GM23338 (cell line): ENCODE measurements around the gene MYO3B. TPM values are rescaled to one million over a fixed set of nuclear protein-coding genes. Genes with fewer than 3 reads are reported as not detected.

ENCODE experiments used
- ATAC-seq: fragments of 200-7000 bp; cut with Tn5 transposase; 3 replicates; pipeline ENCODE4 v1.9.1; 2020
- DNase-seq: peaks from one replicate; pipeline ENCODE4 v3.0.0-alpha.2; 2015; ENCODE audit warnings: low spot score
- H2AFZ ChIP-seq: fragments of 200-600 bp; sonication (generic); 2 replicates; pipeline ENCODE4 v1.8.0; 2016; ENCODE audit warnings: antibody characterized with exemption, mild to moderate bottlenecking, moderate library complexity
- H3F3A ChIP-seq: fragments of 200-600 bp; sonication (generic); replicated peaks from 2 replicates; pipeline ENCODE4 v1.8.0; 2017; ENCODE audit warnings: antibody characterized with exemption, mixed run types, low read depth
- H3K27ac ChIP-seq: fragments of 200-600 bp; sonication (generic); 2 replicates; pipeline ENCODE4 v1.6.1; 2016; ENCODE audit warnings: low read depth
- H3K27me3 ChIP-seq: fragments of 200-600 bp; sonication (generic); 2 replicates; pipeline ENCODE4 v1.8.0; 2016; ENCODE audit warnings: mild to moderate bottlenecking, mixed run types, moderate library complexity; ENCODE audit not compliant: insufficient read depth
- H3K36me3 ChIP-seq: fragments of 200-600 bp; sonication (generic); 2 replicates; pipeline ENCODE4 v1.8.0; 2016; ENCODE audit warnings: mild to moderate bottlenecking; ENCODE audit not compliant: insufficient read depth
- H3K4me1 ChIP-seq: fragments of 200-600 bp; sonication (generic); 2 replicates; pipeline ENCODE4 v1.8.0; 2016; ENCODE audit warnings: mild to moderate bottlenecking, moderate library complexity; ENCODE audit not compliant: insufficient read depth
- H3K4me2 ChIP-seq: fragments of 200-600 bp; sonication (generic); 2 replicates; pipeline ENCODE4 v1.7.1; 2017; ENCODE audit warnings: mixed run types
- H3K4me3 ChIP-seq: fragments of 200-600 bp; sonication (generic); 2 replicates; pipeline ENCODE4 v1.6.1; 2016; ENCODE audit warnings: mixed run types
- H3K79me2 ChIP-seq: fragments of 200-600 bp; sonication (generic); replicated peaks from 2 replicates; pipeline ENCODE4 v1.8.0; 2017; ENCODE audit warnings: mild to moderate bottlenecking; ENCODE audit not compliant: insufficient read depth
- H3K9me2 ChIP-seq: fragments of 200-600 bp; sonication (generic); 2 replicates; pipeline ENCODE4 v1.8.0; 2017; ENCODE audit not compliant: insufficient read depth
- H4K20me1 ChIP-seq: fragments of 200-600 bp; sonication (generic); replicated peaks from 2 replicates; pipeline ENCODE4 v1.8.0; 2017; ENCODE audit warnings: mild to moderate bottlenecking; ENCODE audit not compliant: insufficient read depth
- H3K27ac Mint-ChIP-seq: 2 replicates; pipeline ENCODE4 v1.8.0; 2020; ENCODE audit warnings: inconsistent platforms, mild to moderate bottlenecking, moderate library complexity, mixed read lengths
- H3K27me3 Mint-ChIP-seq: 3 replicates; pipeline ENCODE4 v1.8.0; 2022; ENCODE audit warnings: low read depth, mild to moderate bottlenecking, moderate library complexity, mixed read lengths, inconsistent platforms; ENCODE audit not compliant: insufficient read depth, poor library complexity
- H3K36me3 Mint-ChIP-seq: 3 replicates; pipeline ENCODE4 v1.8.0; 2021; ENCODE audit warnings: low read depth, mild to moderate bottlenecking, inconsistent platforms, moderate library complexity, mixed read lengths
- H3K4me1 Mint-ChIP-seq: 3 replicates; pipeline ENCODE4 v1.8.0; 2020; ENCODE audit warnings: mild to moderate bottlenecking, inconsistent platforms, mixed read lengths
- H3K4me3 Mint-ChIP-seq: 3 replicates; pipeline ENCODE4 v1.8.0; 2021; ENCODE audit warnings: moderate library complexity, mild to moderate bottlenecking, inconsistent platforms, mixed read lengths
- H3K9me3 Mint-ChIP-seq: 3 replicates; pipeline ENCODE4 v1.8.0; 2020; ENCODE audit warnings: moderate library complexity, mild to moderate bottlenecking, inconsistent platforms, mixed read lengths
- CREB1 ChIP-seq: fragments of 250-450 bp; sonication (Bioruptor Pico); IDR thresholded peaks from 2 replicates; pipeline ENCODE4 v1.5.0; 2020; ENCODE audit warnings: low read depth, mild to moderate bottlenecking, moderate library complexity
- EZH2phosphoT487 ChIP-seq: fragments of 200-600 bp; sonication (generic); IDR thresholded peaks from one replicate; pipeline ENCODE4 v1.8.1; 2018; ENCODE audit warnings: antibody characterized with exemption; ENCODE audit not compliant: unreplicated experiment
- JUNB ChIP-seq: IDR thresholded peaks from one replicate; pipeline ENCODE4 v1.6.1; 2016; ENCODE audit warnings: antibody characterized with exemption; ENCODE audit not compliant: unreplicated experiment
- NANOG ChIP-seq: IDR thresholded peaks from 2 replicates; pipeline ENCODE4 v1.6.1; 2016; ENCODE audit warnings: antibody characterized with exemption, borderline replicate concordance
- STAT1 ChIP-seq: IDR thresholded peaks from one replicate; pipeline ENCODE4 v1.6.1; 2016; ENCODE audit warnings: antibody characterized with exemption; ENCODE audit not compliant: unreplicated experiment
- ZNF331 ChIP-seq: fragments of 250-450 bp; sonication (Bioruptor Pico); IDR thresholded peaks from 2 replicates; pipeline ENCODE4 v1.5.0; 2020; ENCODE audit warnings: low read depth, mild to moderate bottlenecking, moderate library complexity
- polyA plus RNA-seq: library from polyadenylated mRNA; unstranded; fragments of >200 nt; fragmentation: Nextera tagmentation; extraction: Ambion mirVana; gene quantifications from 2 replicates; pipeline ENCODE4 v1.2.1, GENCODE V29; 2016
- total RNA-seq: library from RNA; depleted of rRNA; stranded (reverse); fragments of >200 nt; shearing (Covaris generic); gene quantifications from 2 replicates; pipeline ENCODE4 v1.2.3, GENCODE V29; 2014
- TF ChIP-seq, protein P1 (sequence below): IDR thresholded peaks from 2 replicates; pipeline ENCODE4 v1.6.1; 2016; ENCODE audit warnings: antibody characterized with exemption

The MYO3B gene
- total and polyA plus RNA-seq, 2 experiments from 2014 or later, result 0.42 TPM; not detected in 1

DNA sequence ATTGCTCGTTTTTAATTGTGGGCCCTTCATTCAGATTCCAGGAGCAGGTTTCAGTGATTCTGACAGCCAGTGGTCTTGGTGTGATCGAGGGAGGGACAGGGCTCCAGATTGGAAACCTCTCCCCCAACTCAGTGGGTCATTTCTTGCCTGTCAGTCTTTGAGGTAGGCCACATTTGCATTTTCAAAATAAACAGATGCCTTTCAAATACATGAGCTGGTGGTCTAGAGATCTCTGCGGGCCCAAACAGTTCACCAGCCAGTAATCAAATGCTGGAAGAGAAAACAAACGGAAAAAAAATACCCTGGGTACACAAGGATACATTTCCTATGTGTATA, 326.8 kb downstream of the MYO3B start:
- Histone ChIP-seq H3K27me3 (no peaks in the 10 kb centered on the region; the same call in 1 of the 2 replicates), H4K20me1 (no peaks in the 10 kb centered on the region), H3K79me2 (no peaks in the 10 kb centered on the region), H3K27ac (peak overlapping the region; percentile 45; the same call in 1 of the 2 replicates), H3F3A (peaks cover 10% of the 10 kb centered on the region; the same call in 1 of the 2 replicates), H3K36me3 (no peaks in the 10 kb centered on the region), H3K4me1 (peaks cover 65% of the 10 kb centered on the region), H3K4me3 (peak overlapping the region; percentile 23), H3K9me2 (no peaks in the 10 kb centered on the region), H3K4me2 (peak overlapping the region; percentile 73), H2AFZ (peak overlapping the region; percentile 19; the same call in 1 of the 2 replicates)
- peak overlapping the region; percentile 9; the same call in 1 of the 3 replicates for H3K4me3 Mint-ChIP-seq
- no peak overlapping the region for H3K27ac Mint-ChIP-seq
- H3K9me3 Mint-ChIP-seq, result no peaks in the 10 kb centered on the region
- no peak for DNase-seq
- TF ChIP-seq, protein P1, sequence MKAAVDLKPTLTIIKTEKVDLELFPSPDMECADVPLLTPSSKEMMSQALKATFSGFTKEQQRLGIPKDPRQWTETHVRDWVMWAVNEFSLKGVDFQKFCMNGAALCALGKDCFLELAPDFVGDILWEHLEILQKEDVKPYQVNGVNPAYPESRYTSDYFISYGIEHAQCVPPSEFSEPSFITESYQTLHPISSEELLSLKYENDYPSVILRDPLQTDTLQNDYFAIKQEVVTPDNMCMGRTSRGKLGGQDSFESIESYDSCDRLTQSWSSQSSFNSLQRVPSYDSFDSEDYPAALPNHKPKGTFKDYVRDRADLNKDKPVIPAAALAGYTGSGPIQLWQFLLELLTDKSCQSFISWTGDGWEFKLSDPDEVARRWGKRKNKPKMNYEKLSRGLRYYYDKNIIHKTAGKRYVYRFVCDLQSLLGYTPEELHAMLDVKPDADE, result no peak
- H3K4me1 Mint-ChIP-seq, result peaks cover 64% of the 10 kb centered on the region
- H3K27me3 Mint-ChIP-seq, result peaks cover 6% of the 10 kb centered on the region
- ATAC-seq, result no peak; the same call in 2 of the 3 replicates
- H3K36me3 Mint-ChIP-seq, result no peaks in the 10 kb centered on the region

DNA sequence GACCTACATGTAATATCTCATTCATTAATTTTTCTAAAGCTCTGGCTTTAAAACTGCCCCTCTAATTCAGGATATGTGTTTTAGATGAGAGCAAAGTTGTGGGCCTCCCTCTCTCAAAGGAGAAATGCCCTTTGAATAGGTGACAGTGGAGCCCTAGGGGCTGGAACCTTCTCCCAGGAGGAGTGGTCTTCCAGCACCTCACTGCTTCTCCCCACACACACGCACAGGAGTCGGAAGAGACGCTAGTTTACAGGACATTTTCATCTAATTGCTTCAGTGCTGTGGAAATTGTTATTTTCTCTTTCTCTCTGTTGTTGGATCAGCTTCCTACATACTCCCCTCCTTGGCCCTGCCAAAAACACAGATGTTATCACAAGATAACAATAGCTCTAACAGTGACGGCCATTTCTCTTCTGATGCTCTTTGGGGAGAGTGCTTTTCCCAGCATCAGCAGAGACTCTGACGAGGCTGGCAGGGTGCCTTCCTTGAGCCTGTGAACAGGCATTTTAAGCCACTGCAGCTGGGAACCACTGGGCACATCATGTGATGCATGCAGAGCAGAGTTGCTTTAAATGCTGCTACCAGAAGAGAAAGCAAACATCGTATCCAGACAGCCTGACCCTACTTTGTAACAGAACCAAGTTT, 327.8 kb downstream of the MYO3B start:
- no peak overlapping the region for H3K4me3 ChIP-seq
- peak overlapping the region; percentile 63; the same call in 1 of the 2 replicates for H2AFZ ChIP-seq
- DNase-seq, result peak; percentile 27
- H3K27ac ChIP-seq, result no peak overlapping the region
- H3K9me2 ChIP-seq, result no peaks in the 10 kb centered on the region
- Mint-ChIP-seq H3K9me3 (no peaks in the 10 kb centered on the region), H3K4me1 (peaks cover 55% of the 10 kb centered on the region), H3K27ac (no peak overlapping the region; the same call in 1 of the 2 replicates), H3K27me3 (peaks cover 6% of the 10 kb centered on the region), H3K36me3 (no peaks in the 10 kb centered on the region), H3K4me3 (peak overlapping the region; percentile 25; the same call in 1 of the 3 replicates)
- peaks cover 10% of the 10 kb centered on the region; the same call in 1 of the 2 replicates for H3F3A ChIP-seq
- TF ChIP-seq, protein P1, result no peak
- no peak for TF ChIP-seq JUNB
- H3K4me2 ChIP-seq, result peak overlapping the region; percentile 73
- H3K79me2 ChIP-seq, result no peaks in the 10 kb centered on the region
- no peaks in the 10 kb centered on the region for H4K20me1 ChIP-seq
- H3K36me3 ChIP-seq, result no peaks in the 10 kb centered on the region
- peak; percentile 31 for ATAC-seq
- H3K4me1 ChIP-seq, result peaks cover 56% of the 10 kb centered on the region
- no peaks in the 10 kb centered on the region; the same call in 1 of the 2 replicates for H3K27me3 ChIP-seq

DNA sequence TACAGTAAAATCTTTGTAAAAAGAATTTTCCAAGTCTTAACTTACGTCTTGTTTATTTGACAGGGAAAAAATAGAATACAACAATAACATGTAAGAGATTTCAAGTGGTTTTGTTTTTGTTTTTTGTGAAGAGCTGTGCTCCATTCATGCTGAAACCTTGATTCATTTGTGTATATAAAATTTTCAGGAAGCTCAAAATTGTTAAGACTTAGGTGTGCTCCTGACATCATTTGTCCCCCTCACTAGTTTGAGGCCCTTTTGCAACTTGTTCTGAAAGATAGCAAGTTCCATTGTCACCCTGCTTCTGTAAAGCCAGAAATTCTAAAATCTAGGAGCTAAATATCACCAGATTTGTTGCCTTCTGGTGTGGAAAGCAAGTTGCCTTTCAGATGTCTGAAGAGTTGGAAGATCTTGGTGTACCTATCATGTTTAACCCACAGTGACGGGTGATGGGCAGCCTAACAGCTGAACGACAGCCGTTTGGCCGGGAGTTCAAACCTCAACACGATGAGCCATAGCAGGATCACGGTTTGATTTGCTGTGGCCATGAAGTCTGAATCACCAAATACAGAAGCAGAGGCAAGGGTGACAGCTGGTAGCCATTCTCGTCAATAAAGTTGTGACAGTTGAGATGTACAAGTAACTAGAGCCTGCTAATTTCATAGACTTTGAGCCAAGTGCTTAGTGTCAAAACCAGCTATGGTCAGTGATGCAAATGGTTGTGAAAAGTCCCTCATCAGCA, 331.7 kb downstream of the MYO3B start:
- 0 out of 2 replicates have a peak overlapping the region, but pooled peaks have one; percentile 7 for H2AFZ ChIP-seq
- H3K27ac ChIP-seq, result no peak overlapping the region
- H3K9me2 ChIP-seq, result no peaks in the 10 kb centered on the region
- H3K27ac Mint-ChIP-seq, result no peak overlapping the region
- H4K20me1 ChIP-seq, result no peaks in the 10 kb centered on the region
- no peaks in the 10 kb centered on the region for H3K36me3 Mint-ChIP-seq
- H3K4me3 ChIP-seq, result no peak overlapping the region
- H3K4me2 ChIP-seq, result no peak overlapping the region
- no peaks in the 10 kb centered on the region for H3K27me3 ChIP-seq
- peaks cover 31% of the 10 kb centered on the region for H3K4me1 ChIP-seq
- H3K4me1 Mint-ChIP-seq, result peaks cover 23% of the 10 kb centered on the region
- ATAC-seq (no peak), DNase-seq (no peak)
- peaks cover 3% of the 10 kb centered on the region for H3K27me3 Mint-ChIP-seq
- H3K4me3 Mint-ChIP-seq, result no peak overlapping the region
- H3K79me2 ChIP-seq, result no peaks in the 10 kb centered on the region
- H3K36me3 ChIP-seq, result no peaks in the 10 kb centered on the region
- H3F3A ChIP-seq, result no peaks in the 10 kb centered on the region
- no peaks in the 10 kb centered on the region for H3K9me3 Mint-ChIP-seq
- no peak for TF ChIP-seq STAT1
- TF ChIP-seq NANOG, result no peak
- no peak for TF ChIP-seq CREB1
- no peak for TF ChIP-seq ZNF331 (CRISPR knock-in tag)
- no peak for TF ChIP-seq EZH2phosphoT487
- TF ChIP-seq JUNB, result no peak
